ENCODE measurements around the gene RANBP6.
"Not testable (repeated sequence)": the region's sequence is repeated elsewhere in the genome, so short reads cannot be mapped to it uniquely, and the experiment has no call there.

The RANBP6 gene

DNA sequence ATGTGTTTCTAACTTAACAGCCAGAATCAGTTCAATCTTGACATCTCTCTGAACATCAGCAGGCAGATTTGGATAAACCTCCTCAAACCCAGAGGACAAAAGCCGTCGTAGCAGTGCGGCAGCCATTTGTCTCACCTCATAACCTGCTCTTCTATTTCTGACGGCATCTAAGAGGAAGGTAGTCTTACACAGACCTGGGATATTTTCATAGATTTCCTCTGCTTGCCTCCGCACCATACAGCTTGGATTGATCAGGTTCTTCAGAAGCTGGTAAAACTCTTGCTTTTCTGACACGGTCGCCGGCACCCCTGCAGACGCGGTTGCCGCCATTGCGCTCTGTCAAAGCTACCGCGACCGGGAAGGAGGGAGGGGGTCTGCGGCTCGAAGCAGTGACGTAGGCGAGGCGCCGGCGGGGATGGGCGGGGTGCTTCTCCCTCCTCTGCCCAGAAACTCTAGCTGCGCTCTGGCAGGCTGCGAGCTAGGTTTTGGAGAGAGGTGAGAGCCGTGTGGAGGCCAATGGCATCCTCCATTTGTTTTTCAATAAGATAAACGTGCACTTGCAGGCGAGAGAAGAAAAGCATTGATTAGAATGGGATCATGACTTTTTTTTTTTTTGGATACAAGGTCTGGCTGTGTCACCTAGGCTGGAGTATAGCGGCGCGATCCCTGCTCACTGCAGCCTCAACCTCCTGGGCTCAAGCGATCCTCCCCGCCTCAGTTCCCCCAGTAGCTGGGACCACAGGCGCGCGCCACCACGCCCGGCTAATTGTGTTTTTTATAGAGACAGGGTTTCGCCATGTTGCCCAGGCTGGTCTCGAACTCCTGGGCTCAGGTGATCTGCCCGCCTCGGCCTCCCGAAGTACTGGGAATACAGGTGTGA is at the start of gene RANBP6:
RANBP6 (minus strand) TSS at position 347 of the 880 bp plus-strand sequence; CDS start at position 330, 17 bp downstream.
- H3K27ac ChIP-seq: peak within 1 kb of the TSS; percentile 70

DNA sequence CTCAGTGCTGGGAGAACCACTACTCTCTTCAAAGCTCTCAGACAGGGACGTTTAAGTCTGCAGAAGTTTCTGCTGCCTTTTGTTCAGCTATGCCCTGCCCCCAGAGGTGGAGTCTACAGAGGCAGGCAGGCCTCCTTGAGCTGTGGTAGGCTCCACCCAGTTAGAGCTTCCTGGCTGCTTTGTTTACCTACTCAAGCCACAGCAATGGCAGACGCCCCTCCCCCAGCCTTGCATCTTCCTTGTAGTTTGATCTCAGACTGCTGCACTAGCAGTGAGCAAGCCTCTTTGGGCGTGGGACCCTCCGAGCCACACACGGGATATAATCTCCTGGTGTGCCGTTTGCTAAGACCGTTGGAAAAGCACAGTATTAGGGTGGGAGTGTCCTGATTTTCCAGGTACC is 47.7 kb upstream of the RANBP6 start:
- H3K27ac ChIP-seq: not testable (repeated sequence)

More for the DNA sequence above, at the start of gene RANBP6:
- TF ChIP-seq, protein P1, sequence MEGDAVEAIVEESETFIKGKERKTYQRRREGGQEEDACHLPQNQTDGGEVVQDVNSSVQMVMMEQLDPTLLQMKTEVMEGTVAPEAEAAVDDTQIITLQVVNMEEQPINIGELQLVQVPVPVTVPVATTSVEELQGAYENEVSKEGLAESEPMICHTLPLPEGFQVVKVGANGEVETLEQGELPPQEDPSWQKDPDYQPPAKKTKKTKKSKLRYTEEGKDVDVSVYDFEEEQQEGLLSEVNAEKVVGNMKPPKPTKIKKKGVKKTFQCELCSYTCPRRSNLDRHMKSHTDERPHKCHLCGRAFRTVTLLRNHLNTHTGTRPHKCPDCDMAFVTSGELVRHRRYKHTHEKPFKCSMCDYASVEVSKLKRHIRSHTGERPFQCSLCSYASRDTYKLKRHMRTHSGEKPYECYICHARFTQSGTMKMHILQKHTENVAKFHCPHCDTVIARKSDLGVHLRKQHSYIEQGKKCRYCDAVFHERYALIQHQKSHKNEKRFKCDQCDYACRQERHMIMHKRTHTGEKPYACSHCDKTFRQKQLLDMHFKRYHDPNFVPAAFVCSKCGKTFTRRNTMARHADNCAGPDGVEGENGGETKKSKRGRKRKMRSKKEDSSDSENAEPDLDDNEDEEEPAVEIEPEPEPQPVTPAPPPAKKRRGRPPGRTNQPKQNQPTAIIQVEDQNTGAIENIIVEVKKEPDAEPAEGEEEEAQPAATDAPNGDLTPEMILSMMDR (IDR thresholded peaks at IDR 0.05): no peak
- TF ChIP-seq ZFX (IDR thresholded peaks at IDR 0.05; ENCODE audit: borderline replicate concordance): no peak

DNA sequence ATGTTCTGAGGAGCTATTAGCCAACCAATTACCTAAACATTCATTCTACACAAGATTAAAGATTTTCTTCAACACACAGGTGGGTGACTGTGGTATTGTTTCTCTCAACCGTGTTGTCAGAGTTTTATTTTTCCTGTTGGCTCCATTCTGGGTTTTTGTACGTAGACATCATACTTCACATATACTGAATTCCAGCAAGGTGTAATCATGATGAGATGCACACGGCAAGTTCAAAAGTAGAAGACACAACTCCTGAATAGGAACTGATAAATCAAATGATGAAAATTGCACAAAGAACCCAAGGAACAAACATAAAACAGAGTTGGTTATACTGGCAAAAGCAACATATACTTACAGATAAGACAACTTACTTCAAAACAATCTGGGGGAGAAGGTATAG is 40.2 kb upstream of the RANBP6 start:
- H3K27ac ChIP-seq: no peak overlapping the region
- no peak for TF ChIP-seq ZFX (IDR thresholded peaks at IDR 0.05; ENCODE audit: borderline replicate concordance)
- TF ChIP-seq, protein P1 (IDR thresholded peaks at IDR 0.05): no peak

DNA sequence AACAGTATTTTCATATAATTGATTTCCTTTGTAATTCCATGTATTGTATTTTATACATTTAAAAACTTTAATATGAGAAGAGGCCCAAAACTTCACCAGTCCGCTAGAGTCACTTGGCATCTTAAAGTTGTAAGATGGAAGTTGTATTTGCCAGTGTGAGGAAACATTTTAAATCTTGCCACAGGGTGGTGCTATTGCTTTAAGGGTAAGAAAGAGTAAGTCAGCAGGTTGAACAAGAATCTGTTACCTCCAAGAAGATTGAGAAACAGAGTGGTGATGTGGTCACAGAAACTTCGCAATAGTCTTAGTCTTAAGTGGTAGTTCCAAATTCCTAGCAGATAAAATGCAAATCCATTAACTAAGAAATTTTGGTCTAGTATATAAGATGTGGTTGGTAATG is 39.8 kb upstream of the RANBP6 start:
- no peak overlapping the region for H3K27ac ChIP-seq
- no peak for TF ChIP-seq ZFX (IDR thresholded peaks at IDR 0.05; ENCODE audit: borderline replicate concordance)
- TF ChIP-seq, protein P1 (IDR thresholded peaks at IDR 0.05): peak; percentile 29; the same call in 1 of the 2 replicates

DNA sequence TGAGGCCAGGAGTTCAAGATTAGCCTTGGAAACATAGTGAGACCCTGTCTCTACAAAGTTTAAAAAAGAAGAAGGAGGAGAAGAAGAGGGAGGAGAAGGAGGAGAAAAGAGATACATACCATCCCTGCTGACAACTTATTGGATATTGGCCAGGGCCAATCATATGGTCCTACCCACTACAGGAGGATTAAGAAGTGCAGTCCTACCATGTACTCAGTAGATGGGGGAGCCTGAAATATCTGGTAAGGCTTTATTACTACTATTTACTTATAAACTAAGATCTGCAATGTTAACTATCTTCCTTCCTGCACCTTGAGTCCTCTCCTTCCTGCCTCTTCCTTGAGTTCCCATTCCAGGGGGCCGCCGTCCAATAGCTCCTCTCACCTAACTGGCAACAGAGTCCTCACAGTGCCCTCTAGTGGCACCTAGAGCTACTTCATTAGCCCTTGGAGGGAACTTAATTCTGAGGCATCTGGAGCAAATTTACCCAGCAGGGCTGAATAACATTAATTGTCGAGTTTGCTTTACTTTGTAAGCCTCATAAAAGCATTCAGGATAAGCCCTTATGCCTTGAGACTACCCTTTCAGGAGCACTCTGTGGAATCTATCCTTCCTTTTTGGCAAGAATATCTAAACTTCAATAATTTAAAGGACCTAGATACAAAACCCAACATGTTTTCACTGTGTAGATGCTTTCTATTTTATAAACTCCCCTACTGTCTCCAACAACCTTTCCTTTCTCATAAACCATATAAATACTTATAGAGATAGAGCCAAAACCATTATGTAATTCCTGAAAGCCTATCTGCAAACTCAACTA is 39.1 kb upstream of the RANBP6 start:
- no peak overlapping the region for H3K27ac ChIP-seq
- TF ChIP-seq, protein P1 (IDR thresholded peaks at IDR 0.05): peak; percentile 81
- TF ChIP-seq ZFX (IDR thresholded peaks at IDR 0.05; ENCODE audit: borderline replicate concordance): no peak

DNA sequence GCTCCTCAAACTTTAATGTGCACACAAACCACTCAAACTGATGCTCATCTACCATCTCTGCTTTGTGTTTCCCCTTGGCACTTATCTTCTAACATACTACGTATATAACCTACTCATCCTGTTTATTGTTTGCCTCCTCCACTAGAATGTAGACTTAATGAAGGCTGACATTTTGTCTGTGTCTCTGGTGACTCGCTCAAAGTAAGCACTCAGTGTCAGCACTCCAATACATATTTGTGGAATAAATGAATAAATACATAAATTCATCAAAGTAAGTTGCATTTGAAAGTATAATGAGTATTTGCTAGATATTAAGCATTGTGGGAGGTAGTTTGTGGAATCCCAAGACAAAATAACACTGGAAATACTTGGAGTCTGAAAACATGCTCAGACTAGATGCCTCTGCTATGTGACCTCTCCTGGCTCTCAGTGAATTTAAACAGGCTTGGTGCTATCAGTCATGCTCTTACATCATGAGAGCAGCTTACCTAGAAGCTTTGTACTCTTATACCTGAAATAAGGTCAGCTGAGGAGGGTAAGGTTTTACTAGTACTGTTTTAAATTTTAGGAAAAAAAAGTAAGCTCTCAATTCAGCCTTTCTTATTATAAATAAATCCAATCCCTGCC is 37.0 kb upstream of the RANBP6 start:
- TF ChIP-seq, protein P1 (IDR thresholded peaks at IDR 0.05): no peak
- no peak for TF ChIP-seq ZFX (IDR thresholded peaks at IDR 0.05; ENCODE audit: borderline replicate concordance)
- no peak overlapping the region for H3K27ac ChIP-seq

DNA sequence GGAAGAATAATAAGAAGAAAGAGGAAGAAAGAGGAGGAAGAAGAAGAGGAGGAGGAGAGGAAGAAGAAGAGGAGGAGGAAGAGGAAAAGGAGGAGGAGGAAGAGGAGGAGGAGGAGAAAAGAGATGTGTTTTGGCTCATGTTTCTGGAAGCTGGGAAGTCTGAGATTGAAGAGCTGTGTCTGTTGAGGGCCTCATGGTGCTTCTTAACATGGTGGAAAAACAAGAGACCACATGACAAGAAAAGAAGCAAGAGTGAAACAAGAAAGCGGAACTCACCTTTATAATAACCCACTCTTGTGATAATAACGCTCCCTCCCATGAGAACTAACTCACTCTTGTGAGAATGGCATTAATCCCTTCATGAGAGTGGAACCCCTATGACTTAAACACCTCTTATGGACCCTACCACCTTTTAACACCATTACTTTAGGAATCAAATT is 36.1 kb upstream of the RANBP6 start:
- no peak overlapping the region for H3K27ac ChIP-seq
- TF ChIP-seq, protein P1 (IDR thresholded peaks at IDR 0.05): no peak
- TF ChIP-seq ZFX (IDR thresholded peaks at IDR 0.05; ENCODE audit: borderline replicate concordance): no peak
